ENCODE results near the gene NIPSNAP2.

- TF ChIP-seq CTCF (IDR thresholded peaks at IDR 0.05) (no peak), EZH2 (IDR thresholded peaks at IDR 0.05) (no peak)
Observed at GRCh38 chr7:56026538-56026937, 62.2 kb downstream of the NIPSNAP2 start.

Measured in neural progenitor cell (in vitro differentiated cells).